Activated T-helper 1 cell treated with Interleukin-2 at 50 U/mL for 16 hours (primary cell): Measurements from ENCODE around the gene SLC4A2.

ENCODE experiments used
- DNase-seq: peaks from one replicate; pipeline ENCODE4 v3.0.0-alpha.2; 2020; ENCODE audit warnings: low read depth

SLC4A2 gene

DNA sequence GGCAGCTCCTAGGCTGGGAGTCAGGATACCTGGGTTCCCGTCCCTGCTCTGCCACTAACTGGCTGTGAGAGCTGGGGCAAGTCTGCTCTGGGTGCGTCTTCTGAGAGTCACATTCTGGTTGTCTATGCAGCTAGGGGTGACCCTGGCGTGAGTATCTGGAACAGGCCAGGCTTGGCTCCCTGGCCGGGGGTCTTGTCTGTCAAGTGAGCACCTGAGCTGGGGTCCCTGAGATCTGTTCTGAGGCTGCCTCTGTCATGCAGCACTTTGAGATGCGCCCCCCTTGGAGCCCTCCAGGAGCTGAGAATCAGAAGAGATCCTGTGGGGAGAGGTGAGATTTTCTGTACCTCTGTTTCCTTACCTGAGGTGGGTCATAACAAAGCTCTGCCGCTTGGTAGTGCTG is 34.4 kb downstream of the SLC4A2 start:
- no peak for DNase-seq

DNA sequence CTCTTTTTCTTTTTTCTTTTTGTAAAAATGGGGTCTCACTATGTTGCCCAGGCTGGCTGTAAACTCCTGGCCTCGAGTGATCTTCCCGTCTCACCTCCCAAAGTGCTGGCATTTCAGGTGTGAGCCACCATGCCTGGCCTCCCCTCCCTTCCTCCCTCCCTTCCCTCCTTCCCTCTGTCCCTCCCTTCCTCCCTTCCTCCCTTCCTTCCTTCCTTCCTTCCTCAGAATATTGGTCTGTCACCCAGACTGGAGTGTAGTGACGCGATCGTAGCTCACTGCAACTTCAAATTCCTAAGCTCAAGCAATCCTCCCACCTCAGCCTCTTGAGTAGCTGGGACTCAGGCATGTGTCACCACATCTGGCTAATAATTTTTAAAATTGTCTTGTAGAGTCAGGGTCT is 35.3 kb downstream of the SLC4A2 start:
- no peak for DNase-seq

DNA sequence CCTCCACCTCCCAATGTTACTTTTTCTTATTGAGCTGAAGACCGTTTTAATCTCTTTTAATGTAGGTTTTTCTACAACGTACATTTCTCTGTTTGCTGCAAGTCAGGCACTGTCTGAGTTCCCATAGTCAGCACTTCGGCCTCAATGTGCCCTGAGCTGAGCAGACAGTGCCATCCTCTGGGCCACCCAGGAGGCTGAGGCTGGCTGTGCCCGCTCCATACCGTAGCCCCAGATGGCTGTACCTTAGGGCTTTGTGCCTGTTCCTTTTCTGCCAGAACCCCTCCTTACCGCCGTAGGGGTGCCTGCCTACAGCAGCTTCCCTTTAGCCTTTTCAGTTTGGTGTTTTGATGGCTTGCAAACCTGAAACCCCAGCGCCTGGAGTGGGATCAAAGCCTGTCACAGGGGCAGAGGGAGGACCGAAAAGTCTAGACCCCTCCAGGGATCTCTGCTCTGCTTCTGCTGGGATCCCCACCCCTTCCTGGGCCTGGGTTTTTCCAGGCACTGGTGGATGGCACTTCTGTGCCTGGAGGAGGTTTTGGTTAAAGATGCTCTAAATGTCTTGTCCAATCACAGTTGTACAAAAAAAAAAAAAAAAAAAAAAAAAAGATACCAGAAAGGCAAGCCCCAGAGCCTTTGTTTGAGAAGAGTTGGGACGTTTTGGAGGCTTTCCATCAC is 35.9 kb downstream of the SLC4A2 start:
- DNase-seq, result no peak

DNA sequence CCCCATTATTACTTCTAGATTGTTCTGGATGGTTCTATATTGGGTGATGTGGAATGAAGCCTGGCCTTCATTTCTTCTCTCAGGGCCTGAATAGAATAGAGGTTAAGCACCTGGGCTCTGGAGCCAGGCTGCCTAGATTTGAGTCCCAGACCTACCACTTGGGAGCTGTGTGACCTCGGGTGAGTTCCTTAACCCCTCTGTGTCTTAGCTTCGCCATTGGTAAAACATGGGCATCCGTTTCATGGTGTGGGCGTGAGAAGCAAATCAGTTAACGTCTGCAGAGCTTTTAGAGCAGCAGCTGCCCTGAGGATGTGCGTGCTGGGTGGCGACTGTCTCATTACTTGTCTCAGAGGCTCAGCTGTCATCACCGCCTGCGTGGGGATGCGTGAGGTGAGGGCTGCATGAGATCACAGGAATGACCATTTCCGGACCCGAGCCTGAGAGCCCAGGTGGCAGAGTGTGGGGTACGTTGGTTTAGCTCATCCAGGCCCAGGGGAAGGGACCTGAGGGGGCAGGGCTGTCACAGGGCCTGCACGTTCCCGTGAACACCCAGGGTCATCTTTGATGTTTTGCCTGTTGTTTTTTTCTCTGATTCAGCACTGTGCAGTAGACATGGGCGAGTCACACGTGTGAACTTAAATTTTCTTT is 36.6 kb downstream of the SLC4A2 start:
- DNase-seq, result no peak

DNA sequence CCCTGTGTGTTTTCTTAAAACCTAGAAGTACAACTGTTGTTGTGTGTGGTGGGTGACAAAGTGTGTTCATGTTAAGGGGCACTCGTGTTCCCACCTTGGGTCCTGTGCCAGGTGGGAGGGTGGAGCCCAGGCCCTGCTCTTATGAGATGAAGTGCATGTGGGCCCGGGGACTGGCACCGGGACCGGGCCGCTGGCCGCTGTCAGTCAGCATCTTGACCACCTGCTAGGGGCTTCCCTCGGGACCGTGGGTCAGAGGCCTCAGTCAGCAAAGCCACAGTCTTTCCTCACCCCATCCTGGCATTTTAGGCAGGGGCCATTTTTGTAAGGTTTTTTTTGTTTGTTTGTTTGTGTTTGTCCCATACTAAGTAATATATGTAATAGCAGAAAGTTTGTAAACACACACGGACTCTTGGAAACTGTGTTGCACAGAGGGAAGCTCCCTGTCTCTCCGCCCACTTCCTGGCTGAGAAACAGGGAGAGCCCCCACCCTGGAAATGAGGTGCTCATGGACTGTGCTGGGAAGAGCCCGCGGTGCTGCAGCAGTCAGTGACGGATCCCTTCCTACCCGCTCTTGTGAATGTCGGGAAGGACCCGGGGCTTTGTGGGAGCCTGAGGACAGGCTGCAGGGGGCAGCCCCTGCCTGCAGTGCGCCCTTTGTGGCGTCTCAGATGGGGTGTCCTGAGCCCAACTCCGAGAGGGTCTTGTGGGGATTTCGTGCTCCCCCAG is 40.3 kb downstream of the SLC4A2 start:
- DNase-seq, result no peak

DNA sequence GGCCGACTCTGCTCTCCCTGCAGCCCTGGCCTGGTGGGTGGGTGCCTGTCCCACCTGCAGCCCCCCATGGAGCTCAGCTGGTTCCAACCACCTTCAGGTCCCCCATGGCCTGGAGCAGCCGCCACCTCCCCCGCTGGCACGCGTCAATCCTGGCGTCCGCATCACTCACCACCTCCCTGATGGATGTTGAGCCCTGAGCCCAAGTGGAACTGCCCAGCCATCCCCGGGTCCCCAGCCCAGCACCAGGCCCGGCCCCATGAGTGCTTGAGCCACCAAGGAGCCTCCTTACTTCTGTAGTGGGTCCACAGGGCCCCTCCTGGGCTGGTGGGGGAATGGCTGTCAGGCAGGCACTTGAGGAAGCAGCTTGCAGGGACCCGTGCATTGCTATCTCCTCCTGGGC is 41.5 kb downstream of the SLC4A2 start:
- no peak for DNase-seq

DNA sequence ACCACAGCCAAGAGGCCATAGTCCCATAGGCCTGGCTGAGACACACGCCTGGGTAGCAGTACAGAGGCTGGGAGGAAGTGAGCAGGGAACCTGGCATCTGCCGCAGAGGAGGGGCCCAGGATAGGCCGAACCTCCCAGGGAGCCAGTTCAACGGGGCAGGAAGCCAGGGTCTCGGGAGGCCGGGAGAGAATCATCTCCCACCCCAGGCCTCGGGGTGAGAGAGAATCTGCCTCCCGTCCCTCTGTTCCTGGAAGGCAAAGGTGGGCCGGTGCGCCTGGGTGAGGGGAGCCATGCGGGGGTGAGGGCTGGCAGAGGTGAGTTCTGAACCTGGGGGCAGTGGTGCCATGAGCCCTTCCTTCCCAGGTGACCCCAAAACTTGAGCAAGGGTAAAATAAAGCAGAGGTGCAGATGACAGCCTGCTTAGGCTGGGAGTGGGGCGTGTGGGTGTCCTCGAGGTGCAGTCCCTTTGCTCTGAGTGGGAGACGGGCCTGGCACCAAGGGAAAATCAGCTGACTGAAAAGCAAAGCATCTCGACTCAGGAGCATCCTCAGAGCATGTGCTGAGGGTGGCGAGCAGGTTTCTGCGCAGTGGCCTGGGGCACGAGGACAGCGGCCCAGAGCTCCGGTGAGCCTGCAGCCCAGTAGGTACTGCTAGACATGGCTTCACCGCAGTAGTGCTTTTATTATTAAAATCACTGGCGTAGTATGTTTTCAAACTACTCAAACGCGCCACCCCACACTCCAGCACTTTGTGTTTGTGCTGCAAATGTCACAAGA is 42.4 kb downstream of the SLC4A2 start:
- no peak for DNase-seq

DNA sequence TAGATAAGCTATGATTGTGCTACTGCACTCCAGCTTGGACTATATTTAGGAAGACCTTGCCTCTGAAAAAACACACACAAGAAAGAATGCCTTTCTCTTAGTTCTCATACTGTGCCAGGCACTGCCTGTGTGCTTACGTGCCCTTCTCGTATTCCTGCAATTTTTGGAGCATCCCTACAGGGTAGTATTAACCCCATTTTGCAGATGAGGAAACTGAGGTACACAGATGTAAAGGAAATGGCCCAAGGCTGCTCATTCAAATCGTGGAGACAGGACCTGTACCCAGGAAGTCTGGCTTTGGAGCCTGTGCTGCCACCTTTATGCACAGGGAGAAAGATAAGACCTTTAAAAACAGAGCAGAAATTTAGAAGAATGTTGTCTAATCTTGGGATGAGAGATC is 43.6 kb downstream of the SLC4A2 start:
- no peak for DNase-seq

DNA sequence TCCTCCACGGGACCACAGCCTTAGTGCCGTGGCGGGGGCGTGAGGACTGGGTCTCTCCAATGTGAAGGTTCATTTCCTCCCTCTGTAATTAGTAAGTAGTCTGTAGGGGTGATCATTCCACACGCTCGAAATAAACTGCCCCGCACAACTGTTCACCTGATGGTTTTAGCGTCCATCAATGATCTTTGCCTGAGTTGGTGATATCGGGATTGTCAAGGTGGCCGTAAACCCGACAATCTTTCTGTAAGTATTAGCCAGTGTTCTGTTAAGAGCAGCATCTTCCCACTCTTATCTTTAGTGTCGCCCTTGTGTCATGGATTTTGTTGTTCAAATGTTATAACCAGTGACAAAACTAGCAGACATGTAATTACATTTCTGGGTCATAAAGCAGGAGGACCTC is 44.6 kb downstream of the SLC4A2 start:
- DNase-seq, result no peak

DNA sequence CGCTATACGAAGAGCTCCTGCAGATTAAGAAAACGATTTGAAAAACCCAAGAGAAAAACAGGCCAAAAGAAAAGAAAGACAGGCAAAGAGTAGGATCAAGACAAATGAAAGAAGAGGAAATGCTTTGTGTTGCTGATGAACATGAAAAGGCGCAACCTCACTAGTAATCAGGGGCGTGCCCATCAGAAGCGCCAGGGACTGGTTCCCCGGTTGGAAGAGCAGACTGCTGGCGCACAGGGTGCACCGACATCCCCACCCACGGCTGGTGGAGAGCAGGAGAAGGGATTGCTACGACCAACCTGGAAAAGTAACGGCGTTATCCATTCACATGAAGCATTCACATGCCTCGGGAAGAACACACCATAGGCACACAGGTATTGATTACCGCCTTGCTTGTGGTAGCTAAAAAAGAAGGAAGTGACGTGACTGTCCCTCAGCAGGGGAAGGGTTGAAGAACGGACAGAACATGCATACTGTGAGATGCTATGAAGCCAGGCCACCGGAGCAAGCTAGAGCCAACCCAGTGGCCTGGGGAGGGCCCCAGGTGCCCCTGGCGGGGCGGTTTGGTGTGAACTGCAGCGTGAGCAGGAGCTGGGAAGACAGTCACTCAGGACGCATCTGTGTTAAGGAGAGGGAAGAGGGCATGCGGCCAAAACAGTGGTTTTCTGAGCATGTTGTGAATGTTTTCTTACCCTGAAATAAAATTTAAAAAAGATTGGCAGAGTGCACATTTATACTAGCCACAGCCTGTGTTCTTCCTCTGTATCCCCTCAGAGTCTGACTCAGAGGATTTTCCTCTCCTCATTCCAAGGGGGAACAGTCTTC is 45.2 kb downstream of the SLC4A2 start:
- no peak for DNase-seq

DNA sequence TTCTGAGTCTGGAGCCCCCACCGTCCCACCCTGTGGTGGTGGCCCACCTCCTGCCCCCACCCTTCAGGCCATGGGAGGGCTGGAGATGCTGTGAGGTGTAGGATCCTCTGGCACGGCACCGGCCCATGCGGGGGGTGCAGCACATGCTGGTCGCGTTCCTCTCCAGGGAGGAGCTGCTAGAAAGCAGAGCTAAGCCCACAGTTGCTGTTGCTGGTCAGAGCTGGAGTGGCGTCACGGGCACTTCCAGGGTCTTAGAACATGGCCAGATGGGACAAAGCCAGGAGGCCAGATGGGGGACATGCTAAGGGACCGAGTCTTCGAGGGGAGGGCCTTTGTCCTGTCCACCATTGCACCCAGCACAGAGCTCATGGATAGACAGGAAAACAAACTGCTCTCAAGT is 48.5 kb downstream of the SLC4A2 start:
- no peak for DNase-seq

DNA sequence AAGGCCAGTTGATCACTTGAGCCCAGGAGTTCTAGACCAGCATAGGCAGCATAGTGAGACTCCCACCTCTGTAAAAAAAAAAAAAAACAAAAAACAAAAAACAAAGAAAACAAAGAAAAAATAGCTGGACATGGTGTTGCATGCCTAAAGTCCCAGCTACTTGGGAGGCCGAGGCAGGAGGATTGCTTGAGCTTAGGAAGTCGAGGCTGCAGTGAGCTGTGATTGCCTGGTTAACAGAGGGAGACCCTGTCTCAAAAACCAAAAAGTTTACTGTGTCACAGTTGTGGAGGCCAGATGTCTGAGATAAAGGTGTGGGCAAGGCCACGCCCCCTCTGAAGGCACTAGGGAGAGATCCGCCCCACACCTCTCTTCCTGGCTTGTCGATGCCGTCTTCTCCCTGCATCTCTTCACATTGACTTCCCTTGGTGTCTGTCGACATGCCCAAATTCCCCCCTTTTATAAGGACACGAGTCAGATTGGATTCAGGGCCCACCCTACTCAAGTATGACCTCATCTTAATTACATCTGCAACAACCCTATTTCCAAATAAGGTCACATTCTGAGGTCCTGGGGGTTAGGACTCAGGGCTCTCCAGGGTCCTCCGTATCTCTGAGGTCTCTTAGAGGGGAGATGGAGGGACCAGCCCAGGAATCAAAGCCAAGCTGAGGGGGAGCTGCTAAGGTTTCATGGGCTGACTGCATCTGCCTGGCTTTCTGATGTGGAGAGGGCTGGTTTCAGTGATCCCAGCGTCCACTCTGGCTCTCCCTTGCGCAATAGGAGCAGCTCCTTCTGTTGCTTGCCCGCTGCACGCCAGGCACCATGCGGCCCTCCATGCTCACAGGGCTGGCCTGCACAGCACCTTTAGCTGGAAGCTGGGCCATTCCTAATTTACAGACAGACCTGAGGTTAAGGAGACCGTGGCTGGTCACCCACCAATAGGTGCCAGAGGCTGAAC is 50.0 kb downstream of the SLC4A2 start:
- no peak for DNase-seq

DNA sequence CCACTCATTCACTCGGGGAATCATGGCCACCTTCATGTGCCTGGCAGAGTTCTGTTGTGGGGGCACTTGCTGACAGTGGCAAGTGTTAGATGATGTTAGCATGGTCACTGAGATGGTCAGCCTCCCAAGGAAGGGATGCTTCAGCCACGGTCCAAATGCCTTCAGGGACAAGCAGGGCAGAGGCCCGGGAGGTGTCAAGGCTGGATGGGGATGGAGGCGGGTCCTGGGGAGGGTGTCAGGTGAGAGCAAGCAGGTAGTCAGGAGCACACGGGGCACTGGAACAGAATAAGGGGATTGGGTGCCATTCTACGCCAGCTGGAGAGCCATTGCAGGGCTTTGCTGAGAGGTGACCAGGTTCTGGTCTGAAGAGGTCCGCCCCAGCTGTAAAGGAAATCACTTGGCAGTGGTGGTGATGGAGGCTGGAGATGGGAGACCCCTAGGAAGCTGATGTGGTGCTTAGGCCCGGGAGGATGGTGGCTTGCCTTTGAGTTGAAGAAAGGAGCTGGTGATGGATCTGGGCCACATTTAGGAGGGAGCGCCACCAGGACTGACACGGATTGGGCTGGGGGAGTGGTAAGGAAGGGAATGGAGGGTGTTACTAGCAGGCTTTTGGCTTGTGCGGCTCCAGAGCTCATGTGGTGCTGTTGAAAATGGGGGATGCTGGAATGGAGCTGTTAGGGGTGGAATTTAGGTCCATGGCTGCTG is 51.0 kb downstream of the SLC4A2 start:
- DNase-seq, result no peak

DNA sequence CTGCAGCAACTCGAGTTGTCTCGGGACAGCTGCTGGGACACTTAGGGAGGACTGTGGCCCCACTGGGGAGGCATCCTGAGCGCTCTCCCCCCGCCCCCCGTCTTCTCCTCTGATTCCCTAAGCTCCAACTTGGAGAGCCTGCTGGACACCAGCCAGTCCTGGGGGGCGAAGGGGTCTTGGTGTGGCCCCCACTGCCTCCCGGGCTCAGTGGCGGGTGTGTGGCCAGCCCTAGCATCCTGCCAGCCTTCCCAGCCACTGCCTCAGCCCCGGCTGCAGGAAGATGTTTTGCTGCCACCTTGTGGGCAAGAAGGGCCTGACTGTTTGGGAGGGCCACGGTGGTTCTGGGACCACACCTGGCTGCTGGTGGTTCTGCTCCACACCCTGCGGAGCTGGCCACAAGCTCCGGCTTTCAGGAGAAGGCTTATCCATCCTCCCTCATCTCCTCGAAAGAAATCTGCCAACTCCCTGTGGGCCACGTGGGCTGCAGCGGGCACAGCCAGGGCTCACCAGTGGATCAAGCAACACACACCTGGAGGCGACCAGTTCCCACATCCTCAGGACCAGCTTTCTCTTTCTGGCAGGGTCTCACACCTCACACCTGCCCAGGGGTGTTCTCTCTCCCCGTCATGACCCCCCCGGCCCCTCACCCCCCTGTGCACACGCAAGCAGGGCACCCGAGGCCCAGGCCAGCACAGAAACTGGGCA is 51.7 kb downstream of the SLC4A2 start:
- DNase-seq, result peak; percentile 53

DNA sequence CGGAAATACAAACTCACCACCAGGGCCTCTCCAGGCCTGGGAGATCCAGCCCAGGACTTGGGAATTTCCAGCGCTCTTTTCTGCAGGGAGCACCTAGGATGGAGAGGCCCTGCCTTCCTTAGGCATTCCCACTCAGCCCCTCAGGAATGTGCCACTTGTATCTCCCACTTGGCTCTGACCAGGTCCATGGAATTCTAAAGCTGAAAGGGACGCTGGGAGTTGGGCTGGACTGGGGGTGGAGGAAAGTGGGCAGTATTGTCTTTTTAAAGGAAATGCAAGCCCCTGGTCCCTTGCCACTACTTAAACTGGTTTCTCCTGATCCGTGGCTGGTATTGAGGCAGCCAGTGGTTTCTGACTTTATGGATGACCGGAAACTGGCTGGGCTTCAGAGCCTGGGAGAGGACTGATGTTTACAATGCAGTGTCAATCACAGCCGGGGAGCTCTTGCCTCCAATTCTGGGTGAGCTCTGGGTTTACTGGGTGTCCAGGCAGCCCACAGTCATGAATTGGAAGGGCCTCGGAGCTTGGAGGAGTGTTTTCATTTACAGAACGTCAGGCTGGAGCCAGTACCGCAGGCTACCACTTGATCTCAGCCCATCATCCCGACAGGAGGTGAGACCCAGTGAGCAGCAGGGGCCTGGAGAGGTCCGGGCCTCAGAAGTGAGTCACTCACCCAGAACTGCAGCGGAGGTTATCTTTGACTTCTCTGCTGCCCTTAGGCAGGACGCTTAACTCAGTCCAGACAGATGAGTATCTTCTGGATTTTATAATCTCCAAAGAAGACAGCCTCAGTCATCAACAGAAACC is 54.2 kb downstream of the SLC4A2 start:
- DNase-seq, result no peak

DNA sequence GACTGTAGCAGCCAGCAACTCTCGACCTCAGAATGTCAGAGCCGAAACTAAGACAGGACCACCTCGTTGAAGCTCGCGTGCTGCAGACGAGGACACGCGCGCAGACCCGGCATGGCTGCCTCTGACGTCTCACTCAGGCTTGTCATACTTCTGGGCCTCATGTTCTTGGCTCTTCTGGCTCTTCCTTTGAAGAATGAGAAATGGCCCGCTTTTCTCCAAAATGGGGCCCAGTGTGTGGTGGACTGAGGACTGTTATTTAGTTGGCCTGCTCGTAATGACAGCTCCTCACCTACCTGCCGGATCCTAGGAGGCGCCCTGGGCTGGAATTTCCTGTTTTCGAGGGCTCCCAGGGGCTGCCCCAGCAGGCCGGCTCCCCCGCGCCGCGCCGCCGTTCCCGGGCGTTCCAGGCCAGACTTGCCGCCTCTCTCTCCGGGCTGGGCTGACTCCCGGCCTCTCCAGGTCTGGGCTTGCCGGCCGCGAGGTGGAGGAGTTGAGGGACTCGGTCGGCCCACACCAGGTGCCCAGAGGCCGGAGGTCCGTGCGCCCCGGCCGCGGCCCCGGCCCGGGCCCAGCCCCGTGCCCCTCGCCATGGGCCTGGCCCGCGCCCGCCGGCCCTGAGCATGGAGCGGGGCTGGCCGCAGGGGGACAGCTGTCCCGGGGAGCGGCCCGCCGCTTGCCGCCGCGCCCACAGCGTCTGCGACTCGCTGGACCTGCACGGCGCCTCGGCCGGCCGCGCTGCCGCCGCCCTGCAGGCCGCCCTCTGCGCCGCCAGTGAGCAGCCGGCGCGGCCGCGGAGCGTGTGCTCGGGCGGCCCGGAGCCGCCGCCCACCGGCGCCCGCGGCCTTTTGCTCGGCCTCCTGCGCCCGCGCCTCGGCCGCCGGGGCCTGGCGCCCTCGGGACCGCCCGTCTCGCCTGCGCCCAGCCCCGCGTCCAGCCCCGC is 55.0 kb downstream of the SLC4A2 start:
- DNase-seq, result no peak

DNA sequence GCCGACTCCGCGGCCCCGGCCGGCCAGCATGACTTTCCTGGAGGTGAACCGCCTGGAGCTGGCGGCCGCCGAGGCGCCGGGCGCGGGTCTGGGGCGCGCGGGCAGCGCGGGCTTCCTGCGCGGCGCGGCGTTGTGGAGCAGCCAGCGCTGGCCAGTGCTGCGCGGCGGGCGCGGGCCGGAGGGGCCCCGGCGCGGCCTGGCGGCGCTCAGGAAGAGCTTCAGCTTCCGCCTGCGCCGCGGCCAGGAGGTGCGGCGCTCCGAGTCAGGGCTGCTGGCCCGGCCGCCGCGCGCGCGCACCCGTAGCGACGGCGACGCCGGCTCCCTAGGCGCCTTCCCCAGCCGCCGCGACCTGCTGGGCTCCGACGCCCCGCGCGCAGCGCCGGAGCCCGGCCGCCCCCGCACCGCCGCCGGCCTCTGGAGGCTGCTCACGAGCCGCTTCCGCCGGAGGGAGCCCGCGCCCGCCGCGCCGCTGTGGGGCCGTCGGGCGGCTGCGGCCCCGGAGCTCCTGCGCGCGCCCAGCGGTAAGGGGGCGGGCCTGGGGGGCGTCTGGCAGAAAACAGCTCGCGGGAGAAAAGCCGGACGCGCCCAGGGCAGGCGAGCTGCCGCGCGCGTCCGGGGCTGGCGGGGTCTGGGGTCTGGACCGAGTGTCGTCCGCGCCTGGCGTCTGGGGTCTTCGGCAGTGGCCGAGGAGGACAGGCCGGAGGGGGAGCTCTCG is 55.9 kb downstream of the SLC4A2 start:
- DNase-seq, result no peak
